Stimulated activated CD8-positive, alpha-beta memory T cell treated with anti-CD3 and anti-CD28 coated beads, Interleukin-7, amount 100 ng/mL, for 4 hours (primary cell): ENCODE data around the gene SLC25A43.
A peak's percentile ranks its signal among the peaks of the same experiment; 100 is the strongest.
"Not testable (repeated sequence)": the region's sequence is repeated elsewhere in the genome, so short reads cannot be mapped to it uniquely, and the experiment has no call there.

Source experiments
- DNase-seq, 2 donors: peaks; one replicate each; pipeline ENCODE4 v3.0.0-alpha.2; 2020; ENCODE audit warnings: low read depth in 2 of 2

The SLC25A43 gene

DNA sequence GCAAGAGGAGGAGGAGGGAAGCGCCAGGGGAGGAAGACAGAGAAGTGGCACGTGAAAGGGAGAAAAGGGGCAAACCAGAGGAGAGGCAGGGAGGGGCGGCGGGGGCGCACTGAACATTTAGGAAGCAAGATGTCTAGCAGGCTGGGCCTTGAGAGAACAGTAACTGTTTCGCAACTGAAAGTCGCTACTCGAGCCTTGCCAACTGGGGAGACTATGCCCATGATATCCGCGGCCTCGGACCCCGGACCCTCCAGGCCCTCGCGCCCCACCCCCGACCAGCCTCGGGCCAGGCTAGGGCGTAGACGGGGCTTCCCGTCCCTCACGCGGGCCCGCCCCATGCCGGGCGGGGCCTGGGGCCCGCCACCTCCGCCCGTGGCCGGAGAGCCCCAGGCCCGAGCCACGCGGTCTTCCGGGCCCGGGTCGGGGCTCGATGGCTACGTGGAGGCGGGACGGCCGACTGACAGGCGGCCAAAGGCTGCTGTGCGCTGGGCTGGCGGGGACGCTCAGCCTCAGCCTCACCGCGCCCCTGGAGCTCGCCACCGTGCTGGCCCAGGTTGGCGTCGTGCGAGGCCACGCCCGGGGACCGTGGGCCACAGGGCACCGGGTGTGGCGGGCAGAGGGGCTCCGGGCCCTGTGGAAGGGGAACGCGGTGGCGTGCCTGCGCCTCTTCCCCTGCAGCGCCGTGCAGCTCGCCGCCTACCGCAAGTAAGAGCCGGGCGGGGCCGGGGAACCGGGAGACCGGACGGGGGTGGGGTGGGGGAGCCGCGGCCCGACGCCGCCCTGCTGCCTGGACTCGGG is at the start of gene SLC25A43:
Gene SLC25A43, plus strand, starts transcription at position 363 of the 798 bp plus-strand sequence. Its CDS starts 68 bp downstream, at position 431.
- peak in 1 of 2 donors; percentile 11 for DNase-seq

DNA sequence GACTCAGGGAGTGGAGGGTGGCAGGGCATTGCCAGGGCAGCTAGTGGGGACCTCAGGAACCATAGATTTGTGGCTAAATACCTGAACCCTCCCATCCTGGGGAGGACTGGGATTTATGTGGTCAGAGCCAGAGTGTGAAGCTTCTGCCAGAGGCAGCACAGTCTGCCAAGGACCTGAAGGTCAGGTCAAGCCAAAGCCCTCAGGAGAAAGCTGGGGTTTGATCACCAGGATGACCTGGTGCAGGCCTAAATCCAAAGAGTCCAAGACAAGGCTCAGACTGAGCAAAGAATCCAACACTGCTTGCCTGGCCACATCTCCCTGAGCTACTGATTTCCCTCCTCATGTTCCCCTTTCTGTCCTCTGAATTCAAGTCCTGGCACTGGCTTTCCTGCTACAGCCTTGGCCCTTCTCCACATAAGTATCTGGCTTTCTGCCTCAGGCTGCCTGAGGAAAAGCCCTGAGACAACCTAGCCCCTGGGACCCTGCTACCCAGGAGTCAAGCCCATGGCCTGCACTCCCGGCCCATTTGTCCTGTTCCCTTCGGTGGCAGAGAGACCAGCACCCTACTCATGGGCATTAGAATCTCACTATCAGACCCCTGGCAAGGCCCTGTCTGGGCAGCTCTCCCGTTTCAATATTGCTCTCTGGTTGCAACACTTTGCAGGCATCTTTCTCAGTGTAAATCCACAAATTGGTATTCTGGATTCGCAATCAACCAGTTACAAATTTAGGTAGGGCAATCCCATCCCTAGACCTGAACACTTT is 39.3 kb upstream of the SLC25A43 start:
- DNase-seq, result no peak

DNA sequence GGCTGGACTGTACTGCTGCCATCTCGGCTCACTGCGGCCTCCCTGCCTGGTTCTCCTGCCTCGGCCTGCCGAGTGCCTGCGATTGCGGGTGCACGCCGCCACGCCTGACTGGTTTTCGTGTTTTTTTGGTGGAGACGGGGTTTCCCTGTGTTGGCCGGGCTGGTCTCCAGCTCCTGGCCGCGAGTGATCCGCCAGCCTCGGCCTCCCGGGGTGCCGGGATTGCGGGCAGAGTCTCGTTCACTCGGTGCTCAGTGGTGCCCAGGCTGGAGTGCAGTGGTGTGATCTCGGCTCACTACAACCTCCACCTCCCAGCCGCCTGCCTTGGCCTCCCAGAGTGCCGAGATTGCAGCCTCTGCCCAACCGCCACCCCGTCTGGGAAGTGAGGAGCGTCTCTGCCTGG is 37.7 kb upstream of the SLC25A43 start:
- not testable (repeated sequence) for DNase-seq

DNA sequence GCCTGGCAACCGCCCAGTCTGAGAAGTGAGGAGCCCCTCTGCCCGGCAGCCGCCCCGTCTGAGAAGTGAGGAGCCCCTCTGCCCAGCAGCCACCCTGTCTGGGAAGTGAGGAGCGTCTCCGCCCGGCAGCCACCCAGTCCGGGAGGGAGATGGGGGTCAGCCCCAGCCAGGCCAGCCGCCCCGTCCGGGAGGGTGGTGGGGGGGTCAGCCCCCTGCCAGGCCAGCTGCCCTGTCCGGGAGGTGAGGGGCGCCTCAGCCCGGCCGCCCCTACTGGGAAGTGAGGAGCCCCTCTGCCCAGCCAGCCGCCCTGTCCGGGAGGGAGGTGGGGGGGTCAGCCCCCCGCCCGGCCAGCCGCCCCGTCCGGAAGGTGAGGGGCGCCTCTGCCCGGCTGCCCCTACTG is 37.1 kb upstream of the SLC25A43 start:
- not testable (repeated sequence) for DNase-seq

DNA sequence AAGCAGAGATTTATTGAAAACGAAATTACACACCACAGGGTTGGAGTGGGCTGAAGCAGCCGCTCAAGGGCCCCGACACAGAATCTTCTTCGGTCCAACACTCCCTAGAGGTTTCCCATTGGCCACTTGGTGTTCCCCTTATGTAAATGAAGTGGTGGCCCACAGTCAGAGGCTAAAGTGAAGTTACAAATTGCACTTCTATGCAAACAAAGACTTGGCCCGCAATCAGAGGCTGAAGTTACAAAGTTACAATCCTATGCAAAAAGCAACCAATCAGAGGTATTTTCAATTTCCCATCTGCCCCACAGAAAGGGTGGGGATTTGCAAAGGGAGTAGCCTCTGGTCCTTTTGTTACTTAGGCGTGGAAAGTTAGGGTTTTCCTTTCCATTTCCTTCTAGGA is 35.7 kb upstream of the SLC25A43 start:
- no peak for DNase-seq

DNA sequence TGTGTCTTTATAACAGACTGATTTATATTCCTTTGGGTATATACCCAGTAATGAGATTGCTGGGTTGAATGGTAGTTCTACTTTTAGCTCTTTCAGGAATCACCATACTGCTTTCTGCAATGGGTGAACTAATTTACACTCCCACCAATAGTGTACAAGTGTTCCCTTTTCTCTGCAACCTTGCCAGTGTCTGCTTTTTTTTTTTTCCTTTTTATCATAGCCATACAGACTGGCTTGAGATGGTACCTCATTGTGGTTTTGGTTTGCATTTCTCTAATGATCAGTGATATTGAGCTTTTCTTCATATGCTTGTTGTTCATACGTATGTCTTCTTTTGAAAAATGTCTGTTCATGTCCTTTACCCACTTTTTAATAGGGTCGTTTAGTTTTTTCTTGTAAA is 27.3 kb upstream of the SLC25A43 start:
- DNase-seq, result not testable (repeated sequence)

DNA sequence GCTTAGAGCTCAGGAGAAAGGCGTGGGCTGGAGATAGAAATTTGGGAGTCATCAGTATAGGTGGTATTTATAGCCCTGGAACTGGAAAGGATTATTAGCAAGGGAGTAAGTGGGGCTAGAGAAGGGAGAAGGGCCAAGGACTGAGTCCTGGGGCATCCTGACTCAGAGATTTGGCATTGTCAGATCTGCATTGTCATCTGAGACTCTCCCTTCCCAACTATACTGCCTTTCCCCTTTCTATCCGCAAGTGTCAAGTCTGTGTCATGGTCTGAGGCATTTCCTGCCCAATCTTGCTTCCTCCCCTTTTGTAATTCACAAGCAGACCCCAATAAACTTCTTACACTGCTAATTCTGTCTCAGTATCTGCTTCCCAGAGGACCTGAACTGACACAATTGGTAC is 24.4 kb upstream of the SLC25A43 start:
- DNase-seq, result no peak

DNA sequence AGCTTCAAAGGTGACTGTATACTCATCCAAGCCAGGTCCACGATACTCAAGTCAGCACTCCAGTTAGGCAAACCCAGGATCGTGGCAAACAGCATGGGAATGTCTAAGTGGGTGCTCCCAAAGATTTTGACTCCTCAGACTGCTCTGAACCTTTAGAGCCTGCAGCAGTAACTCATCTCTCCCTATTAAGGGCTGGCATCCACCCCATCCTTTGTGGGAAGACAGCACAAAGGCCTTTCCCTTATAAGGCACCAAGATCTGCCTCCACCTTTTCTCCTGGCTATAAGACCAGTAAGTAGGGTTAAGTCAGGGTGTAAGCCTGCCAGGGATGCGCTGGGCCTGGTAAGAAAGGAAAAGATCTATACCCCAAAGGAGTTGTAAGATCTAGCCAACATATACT is 23.6 kb upstream of the SLC25A43 start:
- DNase-seq, result no peak

DNA sequence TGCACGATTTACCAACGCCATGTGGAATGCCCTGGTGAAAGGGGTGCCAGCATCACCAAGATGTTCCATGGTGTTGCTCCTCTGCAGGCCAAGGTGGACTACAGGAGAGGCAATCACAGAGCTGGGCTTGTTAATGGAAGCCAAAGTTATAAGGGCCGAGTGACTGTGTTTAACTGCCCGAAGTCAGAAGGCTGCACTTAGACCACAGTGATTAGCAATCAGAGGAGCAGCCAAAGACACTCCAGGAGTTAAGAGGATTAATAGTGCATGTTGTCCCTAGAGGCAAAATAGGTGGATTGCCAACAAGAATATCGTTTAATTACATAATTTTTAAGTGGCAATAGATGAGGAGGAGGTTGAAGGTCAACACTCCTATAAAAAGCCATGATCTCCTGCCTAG is 22.8 kb upstream of the SLC25A43 start:
- no peak for DNase-seq

DNA sequence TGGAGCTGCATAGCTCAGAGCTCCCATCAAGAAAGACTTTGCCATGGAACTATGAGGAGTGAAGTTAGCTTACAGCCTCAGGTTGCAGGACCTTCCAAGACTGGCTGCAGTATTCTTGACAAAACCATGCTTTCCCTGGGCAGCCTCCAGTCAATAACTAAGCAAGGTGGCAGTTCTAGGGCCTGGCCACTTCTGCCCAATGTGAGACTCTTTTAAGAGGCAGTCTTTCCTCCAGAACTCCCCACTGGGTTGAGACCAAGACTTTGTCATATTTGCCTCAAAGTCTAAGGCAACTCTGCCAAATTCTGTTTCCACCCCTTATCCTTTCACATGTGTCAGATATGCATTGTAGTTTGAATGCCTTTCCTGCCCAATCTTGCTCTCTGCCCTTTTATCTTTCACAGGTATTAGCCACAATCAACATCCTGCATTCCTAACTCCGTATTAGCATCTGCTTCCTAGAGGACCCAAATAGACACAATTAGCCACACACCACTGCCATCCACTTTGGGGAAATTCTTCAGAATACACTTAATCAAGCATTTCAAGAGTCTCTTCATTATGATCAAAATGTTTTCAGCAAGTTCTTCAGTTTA is 17.7 kb upstream of the SLC25A43 start:
- DNase-seq, result no peak

DNA sequence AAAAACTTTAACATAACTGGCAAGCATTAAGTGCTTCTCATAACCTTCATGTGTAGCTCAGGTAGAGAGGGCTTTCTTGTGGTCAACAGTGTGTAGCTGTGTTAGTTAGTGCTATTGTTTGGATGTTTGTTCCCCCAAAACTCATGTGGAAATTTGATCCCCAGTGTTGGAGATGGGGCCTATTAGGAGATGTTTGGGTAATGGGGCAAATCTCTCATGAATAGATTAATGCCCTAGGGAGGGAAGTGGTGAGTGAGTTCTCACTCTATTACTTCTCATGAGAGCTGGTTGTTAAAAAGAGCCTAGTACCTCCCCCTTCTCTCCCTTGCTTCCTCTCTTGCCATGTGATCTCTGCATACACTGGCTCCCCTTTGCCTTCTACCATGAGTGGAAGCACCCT is 16.5 kb upstream of the SLC25A43 start:
- no peak for DNase-seq

DNA sequence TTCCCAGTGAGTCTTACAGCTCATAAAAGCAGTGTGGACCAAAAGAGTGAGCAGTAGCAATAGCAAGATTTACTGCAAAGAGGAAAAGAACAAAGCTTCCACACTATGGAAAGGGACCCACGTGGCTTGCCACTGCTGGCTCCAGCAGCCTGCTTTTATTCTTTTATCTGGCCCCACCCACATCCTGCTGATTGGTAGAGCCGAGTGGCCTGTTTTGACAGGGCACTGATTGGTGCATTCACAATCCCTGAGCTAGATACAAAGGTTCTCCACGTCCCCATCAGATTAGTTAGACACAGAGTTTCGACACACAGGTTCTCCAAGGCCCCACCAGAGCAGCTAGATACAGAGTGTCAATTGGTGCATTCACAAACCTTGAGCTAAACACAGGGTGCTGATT is 12.5 kb upstream of the SLC25A43 start:
- DNase-seq, result not testable (repeated sequence)

DNA sequence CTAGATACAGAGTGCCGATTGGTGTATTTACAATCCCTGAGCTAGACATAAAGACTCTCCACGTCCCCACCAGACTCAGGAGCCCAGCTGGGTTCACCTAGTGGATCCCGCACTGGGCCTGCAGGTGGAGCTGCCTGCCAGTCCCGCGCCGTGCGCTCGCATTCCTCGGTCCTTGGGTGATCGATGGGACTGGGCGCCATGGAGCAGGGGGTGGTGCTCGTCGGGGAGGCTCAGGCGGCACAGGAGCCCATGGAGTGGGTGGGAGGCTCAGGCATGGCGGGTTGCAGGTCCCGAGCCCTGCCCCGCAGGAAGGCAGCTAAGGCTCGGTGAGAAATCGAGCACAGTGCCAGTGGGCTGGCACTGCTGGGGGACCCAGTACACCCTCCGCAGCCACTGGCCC is 11.7 kb upstream of the SLC25A43 start:
- not testable (repeated sequence) for DNase-seq

DNA sequence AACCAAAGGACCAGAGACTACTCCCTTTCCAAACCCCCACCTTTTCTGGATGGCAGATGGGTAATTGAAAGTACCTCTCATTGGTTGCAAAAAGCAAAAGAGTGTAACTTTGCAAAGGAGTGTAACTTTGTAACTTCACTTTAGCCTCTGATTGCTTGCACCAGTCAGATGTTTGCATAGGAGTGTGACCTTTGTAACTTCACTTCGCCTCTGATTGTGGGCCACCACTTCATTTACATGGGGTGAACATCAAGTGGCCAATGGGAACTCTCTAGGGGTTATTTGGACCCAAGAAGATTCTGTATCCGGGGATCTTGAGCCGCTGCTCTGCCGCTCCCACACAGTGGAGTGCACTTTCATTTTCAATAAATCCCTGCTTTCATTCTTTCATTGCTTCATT is 9.9 kb upstream of the SLC25A43 start:
- no peak for DNase-seq

DNA sequence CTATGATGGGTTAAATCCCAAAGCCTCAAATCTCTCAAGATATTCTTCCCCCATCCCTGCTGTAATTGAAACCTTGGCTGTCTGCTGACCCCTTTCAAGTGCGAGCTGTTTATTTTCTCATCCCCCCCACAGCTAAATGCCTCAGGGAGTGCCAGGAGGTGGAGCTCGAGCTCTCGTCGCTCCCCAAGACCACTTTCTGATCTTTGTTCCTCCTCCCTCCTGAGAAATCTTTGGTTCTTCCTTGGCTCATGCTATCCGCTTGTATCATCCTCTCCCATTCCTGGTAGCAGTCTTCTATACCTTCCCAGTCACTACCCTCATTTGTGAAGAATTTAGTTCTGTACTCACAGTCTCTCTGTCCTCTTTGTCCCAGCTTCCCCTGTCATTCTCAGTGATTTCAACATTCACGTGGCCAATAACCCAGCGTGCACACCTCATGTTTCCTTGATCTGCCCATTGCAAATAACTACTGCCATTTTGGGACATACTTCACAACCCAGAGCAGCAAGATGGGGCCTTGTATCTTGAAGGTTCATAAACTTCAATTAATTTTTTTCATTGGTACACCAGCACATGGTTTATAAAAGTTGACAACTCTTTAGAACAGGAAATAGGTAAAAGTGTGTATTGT is 9.2 kb upstream of the SLC25A43 start:
- DNase-seq, result no peak

DNA sequence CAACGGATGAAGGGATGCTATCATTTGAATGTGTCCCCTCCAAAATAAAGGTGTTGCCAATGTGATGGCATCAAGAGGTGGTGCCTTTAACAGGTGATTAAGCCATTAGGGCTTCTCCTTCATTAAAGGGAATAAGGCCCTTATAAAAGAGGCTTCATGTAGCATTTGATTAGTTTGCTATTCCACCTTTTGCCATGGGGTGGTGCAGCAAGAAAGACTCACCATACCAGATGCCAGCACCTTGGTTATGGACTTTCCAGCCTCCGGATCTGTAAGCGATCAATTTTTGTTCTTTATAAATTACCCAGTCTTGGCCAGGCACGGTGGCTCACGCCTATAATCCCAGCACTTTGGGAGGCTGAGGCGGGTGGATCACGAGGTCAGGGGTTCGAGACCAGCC is 7.9 kb upstream of the SLC25A43 start:
- DNase-seq, result no peak

DNA sequence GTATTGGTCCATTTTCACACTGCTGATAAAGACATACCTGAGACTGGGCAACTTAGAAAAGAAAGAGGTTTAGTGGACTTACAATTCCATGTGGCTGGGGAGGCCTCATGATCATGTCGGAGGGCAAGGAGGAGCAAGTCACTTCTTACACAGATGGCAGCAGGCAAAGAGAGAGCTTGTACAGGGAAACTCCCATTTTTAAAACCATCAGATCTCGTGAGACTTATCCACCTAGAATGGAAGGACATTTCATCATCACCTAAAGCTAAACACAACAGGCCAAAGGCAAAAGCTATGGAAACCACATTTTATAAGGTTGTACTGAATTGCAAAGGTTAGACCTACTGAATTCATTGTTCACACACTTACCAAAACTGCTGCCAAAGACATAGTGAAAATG is 6.0 kb upstream of the SLC25A43 start:
- DNase-seq, result no peak

DNA sequence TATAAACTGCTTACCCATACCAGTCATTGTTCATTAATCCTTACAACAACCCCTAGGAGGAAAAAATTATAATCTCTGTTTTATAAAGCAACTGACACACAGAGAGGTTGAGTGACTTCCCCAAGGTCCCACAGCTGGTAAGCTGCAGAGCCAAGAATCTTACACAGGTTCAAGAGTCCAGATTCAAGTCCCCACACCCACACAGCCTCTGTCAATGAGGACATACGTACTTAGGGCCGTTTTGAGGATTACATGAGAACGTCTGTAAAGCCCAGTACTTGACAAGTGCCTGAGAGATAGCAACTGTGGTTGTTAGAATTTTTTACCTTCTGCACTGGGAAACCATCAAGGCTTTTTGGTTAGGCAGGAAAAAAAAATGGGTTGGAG is 556 bp upstream of the SLC25A43 start:
- DNase-seq, result no peak

DNA sequence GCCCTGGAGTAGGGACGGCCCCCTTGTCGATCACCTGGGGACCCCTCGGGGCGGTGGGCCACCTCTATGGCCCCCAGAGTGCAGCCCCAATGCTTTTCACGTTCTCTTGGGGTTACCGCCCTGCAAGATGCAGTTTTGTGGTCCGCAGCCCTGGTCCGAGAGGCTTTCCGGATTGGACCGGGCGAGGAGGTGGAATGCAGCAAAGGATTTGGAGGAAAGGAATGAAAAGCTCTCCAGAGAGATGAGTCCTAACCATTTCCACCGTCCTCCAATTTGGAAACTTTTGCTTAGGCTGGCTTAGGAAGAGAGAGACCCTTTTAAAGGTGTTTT is 601 bp downstream of the SLC25A43 start:
- DNase-seq, result no peak

DNA sequence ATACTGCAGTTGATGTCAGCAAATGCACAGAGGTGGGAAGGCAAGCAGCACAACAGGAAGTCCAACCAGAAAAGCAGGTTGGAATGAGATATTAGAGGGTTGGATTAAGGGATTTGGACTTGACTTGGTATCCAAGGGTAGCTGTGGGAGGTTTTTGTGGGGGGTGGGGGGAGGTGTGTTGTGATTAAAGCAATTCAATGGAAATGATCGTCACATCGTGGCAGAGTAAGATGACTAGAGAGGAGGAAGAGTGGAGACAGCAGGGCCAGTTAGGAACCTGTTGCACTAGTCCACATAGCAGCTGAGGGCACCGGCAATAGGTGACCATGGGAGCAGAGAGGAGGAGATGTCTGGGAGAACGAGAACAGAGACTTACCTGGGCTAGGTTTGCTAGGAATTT is 2.4 kb downstream of the SLC25A43 start:
- DNase-seq, result no peak

DNA sequence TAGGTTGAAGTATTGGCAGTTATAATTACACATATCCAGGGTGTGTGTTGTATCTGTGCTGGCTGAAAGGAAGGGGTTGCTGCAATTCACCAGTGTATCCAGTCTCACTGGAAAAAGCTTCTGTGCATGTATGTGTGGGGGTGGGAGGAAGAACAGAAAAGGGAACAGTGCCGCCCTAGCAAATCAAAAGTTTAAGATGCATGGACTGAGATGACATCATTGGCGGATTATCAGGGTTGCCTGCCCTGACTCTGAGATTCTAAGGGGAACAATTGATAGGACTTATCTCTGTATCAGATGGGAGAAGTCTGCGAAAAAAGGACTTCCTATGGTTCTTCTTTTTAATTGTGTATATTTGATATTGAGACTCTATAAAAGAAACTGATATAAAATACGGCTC is 3.5 kb downstream of the SLC25A43 start:
- no peak for DNase-seq

DNA sequence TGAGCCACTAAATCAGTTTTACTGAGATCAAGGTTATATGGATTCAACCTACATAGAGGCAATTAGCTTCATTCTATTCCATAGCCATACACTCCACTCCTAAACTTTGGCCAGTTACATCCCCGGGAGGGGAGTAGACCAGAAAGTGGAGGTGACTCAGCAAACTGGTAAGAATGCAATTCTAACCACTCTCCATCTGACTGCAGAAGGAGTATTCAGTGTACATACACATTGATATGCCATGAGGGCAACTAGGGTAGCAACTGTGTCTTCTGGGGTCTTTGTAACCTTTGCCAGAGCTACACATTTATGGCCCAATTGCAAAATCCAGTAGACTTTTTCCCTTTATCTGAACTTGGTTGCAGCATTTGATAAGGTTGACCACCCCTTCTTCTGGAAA is 7.6 kb downstream of the SLC25A43 start:
- no peak for DNase-seq

DNA sequence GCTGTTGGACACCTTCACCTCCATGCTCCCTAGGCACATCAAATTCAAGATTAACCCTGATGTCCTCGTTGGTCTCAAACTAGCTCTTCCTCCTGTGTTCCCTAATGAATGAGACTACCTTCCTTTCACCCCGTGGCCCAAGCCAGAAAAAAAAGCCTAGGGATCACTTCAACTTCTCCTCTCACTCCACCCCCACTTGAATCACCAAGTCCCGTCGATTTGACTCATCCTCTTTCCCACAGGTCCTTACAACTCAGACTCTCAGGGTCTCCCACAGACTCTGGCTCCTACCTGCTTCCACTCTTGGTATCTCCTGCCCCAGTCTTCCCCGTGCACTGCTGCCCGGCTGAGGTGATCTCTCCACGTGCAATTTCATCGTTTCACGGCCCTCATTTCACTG is 8.5 kb downstream of the SLC25A43 start:
- no peak for DNase-seq
